Germinal center (tissue), 1 donor: ENCODE data around the gene HOMEZ.

Source experiments
- DNase-seq: peaks from one replicate; pipeline ENCODE4 v3.0.0; 2012; ENCODE audit warnings: mixed read lengths, low spot score

Gene HOMEZ

GRCh38 chr14:23307687-23308644 is 22.0 kb upstream of the HOMEZ start:
- DNase-seq = no peak

GRCh38 chr14:23307146-23307530 is 21.2 kb upstream of the HOMEZ start:
- DNase-seq = no peak

GRCh38 chr14:23306412-23307145 is 20.6 kb upstream of the HOMEZ start, which contains the start of gene BCL2L2:
Gene BCL2L2 (plus strand): TSS chr14:23306833. CDS start chr14:23307768, 935 bp downstream.
- peak; percentile 44 for DNase-seq

- DNase-seq = peak; percentile 83
Measured at GRCh38 chr14:23302290-23303225, 16.6 kb upstream of the HOMEZ start, which contains the start of gene PPP1R3E. Gene PPP1R3E (minus strand): TSS chr14:23302859. CDS start chr14:23302576, 283 bp downstream.

- DNase-seq = no peak
Measured at GRCh38 chr14:23301969-23302289, 16.0 kb upstream of the HOMEZ start.

- peak; percentile 97 for DNase-seq
Measured at GRCh38 chr14:23301288-23301968, 15.5 kb upstream of the HOMEZ start.

- DNase-seq = no peak
Measured at GRCh38 chr14:23300687-23301223, 14.8 kb upstream of the HOMEZ start.

GRCh38 chr14:23299986-23300686 is 14.2 kb upstream of the HOMEZ start:
- no peak for DNase-seq

GRCh38 chr14:23299211-23299957 is 13.5 kb upstream of the HOMEZ start:
- no peak for DNase-seq

- no peak for DNase-seq
Measured at GRCh38 chr14:23297611-23298277, 11.8 kb upstream of the HOMEZ start.

GRCh38 chr14:23297096-23297495 is 11.2 kb upstream of the HOMEZ start:
- DNase-seq = no peak

- DNase-seq = no peak
Measured at GRCh38 chr14:23296012-23296777, 10.3 kb upstream of the HOMEZ start.

- DNase-seq = peak; percentile 22
Measured at GRCh38 chr14:23294734-23295561, 9.0 kb upstream of the HOMEZ start.

GRCh38 chr14:23286902-23287479 is 1.1 kb upstream of the HOMEZ start:
- DNase-seq = no peak

GRCh38 chr14:23285530-23286019 is 357 bp downstream of the HOMEZ start:
- no peak for DNase-seq

- DNase-seq = no peak
Measured at GRCh38 chr14:23284654-23285529, 1.0 kb downstream of the HOMEZ start.
